HepG2 (cell line): ENCODE data around the gene IGF2BP3. TPM values are rescaled to one million over a fixed set of nuclear protein-coding genes. Genes with fewer than 3 reads are reported as not detected.

Experiments
- BRCA1 ChIP-seq: sonication (generic); formaldehyde crosslinking; IDR thresholded peaks from 2 replicates; pipeline ENCODE4 v1.4.0; 2020; ENCODE audit warnings: missing genetic modification reagents
- CCDC6 ChIP-seq: sonication (generic); formaldehyde crosslinking; IDR thresholded peaks from 2 replicates; pipeline ENCODE4 v1.8.1; 2022; ENCODE audit warnings: mild to moderate bottlenecking, missing genetic modification reagents, moderate library complexity
- MIXL1 ChIP-seq: IDR thresholded peaks from 2 replicates; pipeline ENCODE4 v1.6.1; 2016
- NPAS2 ChIP-seq: sonication (generic); formaldehyde crosslinking; IDR thresholded peaks from 2 replicates; pipeline ENCODE4 v1.8.0; 2022; ENCODE audit warnings: mild to moderate bottlenecking, missing genetic modification reagents, borderline replicate concordance
- PITX1 ChIP-seq: sonication (generic); formaldehyde crosslinking; IDR thresholded peaks from 2 replicates; pipeline ENCODE4 v1.5.1; 2020; ENCODE audit warnings: mild to moderate bottlenecking, missing genetic modification reagents
- RAD51 ChIP-seq: fragments of 450-650 bp; IDR thresholded peaks from 2 replicates; pipeline ENCODE4 v1.6.1; 2016; ENCODE audit warnings: borderline replicate concordance
- TSC22D2 ChIP-seq: sonication (generic); formaldehyde crosslinking; IDR thresholded peaks from 2 replicates; pipeline ENCODE4 v1.5.1; 2020; ENCODE audit warnings: missing genetic modification reagents, mild to moderate bottlenecking, borderline replicate concordance
- ZKSCAN8 ChIP-seq: IDR thresholded peaks from 2 replicates; pipeline ENCODE4 v1.6.1; 2016; ENCODE audit warnings: borderline replicate concordance, missing genetic modification reagents, missing compliant biosample characterization
- ZNF101 ChIP-seq: sonication (generic); formaldehyde crosslinking; IDR thresholded peaks from 2 replicates; pipeline ENCODE4 v1.4.0; 2020; ENCODE audit warnings: mild to moderate bottlenecking, low read depth, missing genetic modification reagents, borderline replicate concordance
- ZNF207 ChIP-seq: fragments of 450-650 bp; IDR thresholded peaks from 2 replicates; pipeline ENCODE4 v1.6.1; 2016; ENCODE audit warnings: antibody characterized with exemption, borderline replicate concordance
- ZNF562 ChIP-seq: sonication (generic); formaldehyde crosslinking; IDR thresholded peaks from 2 replicates; pipeline ENCODE4 v1.8.0; 2022; ENCODE audit warnings: missing genetic modification reagents, borderline replicate concordance
- polyA plus RNA-seq, 8 experiments: library from polyadenylated mRNA; depleted of rRNA in 3 of 8; stranded (reverse) in 7 of 8; unstranded in 1 of 8; fragments of >200 nt; fragmentation: Illumina TruSeq in 4 of 8; extraction: Trizol in 4 of 8; gene quantifications; 2 replicates each; pipeline versions ENCODE4 v1.2.1 to v1.2.3, GENCODE V29; 2011 to 2016; ENCODE audit warnings: low read depth in 4 of 8, missing spikeins in 1 of 8, mixed read lengths in 1 of 8; ENCODE audit not compliant: insufficient read depth in 1 of 8
- total RNA-seq, 5 experiments: library from RNA; depleted of rRNA; stranded (reverse); fragments of >200 nt; fragmentation: Illumina TruSeq; extraction: Trizol; gene quantifications; 2 replicates each; pipeline ENCODE4 v1.2.3, GENCODE V29; 2016; ENCODE audit warnings: low read depth in 1 of 5
- TF ChIP-seq, protein P1 (sequence below): sonication (generic); formaldehyde crosslinking; IDR thresholded peaks from 2 replicates; pipeline ENCODE4 v1.8.0; 2022; ENCODE audit warnings: mild to moderate bottlenecking, missing genetic modification reagents; ENCODE audit not compliant: insufficient replicate concordance
- TF ChIP-seq, protein P2 (sequence below): sonication (generic); formaldehyde crosslinking; IDR thresholded peaks from 2 replicates; pipeline ENCODE4 v1.4.0; 2020; ENCODE audit warnings: missing genetic modification reagents
- TF ChIP-seq, protein P3 (sequence below): sonication (generic); formaldehyde crosslinking; IDR thresholded peaks from 2 replicates; pipeline ENCODE4 v1.4.0; 2020; ENCODE audit warnings: missing genetic modification reagents
- TF ChIP-seq, protein P4 (sequence below): sonication (generic); formaldehyde crosslinking; IDR thresholded peaks from 2 replicates; pipeline ENCODE4 v1.8.0; 2022; ENCODE audit warnings: mild to moderate bottlenecking, missing genetic modification reagents

IGF2BP3 gene
- total and polyA plus RNA-seq, 2 of the 13 experiments (the other 11 are each of a cell fraction or from before 2014, with no cell fraction given) = 37.7 to 39.5 TPM

DNA sequence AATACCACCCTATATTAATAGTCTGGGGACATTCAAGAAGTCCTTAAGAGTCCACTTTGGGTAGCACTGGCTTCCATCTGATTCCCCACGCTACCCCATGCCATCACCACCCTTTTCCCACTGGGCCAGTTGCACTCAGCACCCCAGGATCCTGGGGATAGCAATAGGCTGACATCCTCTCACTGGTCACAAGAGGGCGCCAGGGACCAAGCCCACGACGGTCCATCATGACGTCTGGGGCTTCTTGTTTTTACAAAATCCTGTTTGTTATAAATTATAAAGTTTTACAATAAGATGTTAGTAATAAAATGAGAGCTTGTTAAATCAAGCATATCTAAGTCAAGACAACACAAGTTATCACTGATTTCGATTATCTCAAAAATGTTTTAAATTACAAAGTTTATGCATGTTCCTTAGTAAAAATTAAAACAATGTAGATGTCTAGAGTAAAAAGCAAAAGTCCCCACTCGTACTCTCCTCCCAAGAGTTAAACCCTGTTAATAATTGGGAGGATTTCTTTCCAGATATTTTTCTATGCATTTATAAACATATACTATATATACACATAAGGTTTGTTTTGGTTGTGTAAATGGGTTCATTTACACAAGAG lies 208.3 kb downstream of the IGF2BP3 start (continued):
- TF ChIP-seq ZNF207 (no peak), TSC22D2 (CRISPR knock-in tag) (no peak), ZKSCAN8 (no peak), ZNF562 (no peak), ZNF101 (CRISPR knock-in tag) (no peak), PITX1 (CRISPR knock-in tag) (no peak), MIXL1 (CRISPR knock-in tag) (no peak), RAD51 (no peak), NPAS2 (CRISPR knock-in tag) (no peak), BRCA1 (no peak), CCDC6 (CRISPR knock-in tag) (no peak)
- TF ChIP-seq, protein P1, sequence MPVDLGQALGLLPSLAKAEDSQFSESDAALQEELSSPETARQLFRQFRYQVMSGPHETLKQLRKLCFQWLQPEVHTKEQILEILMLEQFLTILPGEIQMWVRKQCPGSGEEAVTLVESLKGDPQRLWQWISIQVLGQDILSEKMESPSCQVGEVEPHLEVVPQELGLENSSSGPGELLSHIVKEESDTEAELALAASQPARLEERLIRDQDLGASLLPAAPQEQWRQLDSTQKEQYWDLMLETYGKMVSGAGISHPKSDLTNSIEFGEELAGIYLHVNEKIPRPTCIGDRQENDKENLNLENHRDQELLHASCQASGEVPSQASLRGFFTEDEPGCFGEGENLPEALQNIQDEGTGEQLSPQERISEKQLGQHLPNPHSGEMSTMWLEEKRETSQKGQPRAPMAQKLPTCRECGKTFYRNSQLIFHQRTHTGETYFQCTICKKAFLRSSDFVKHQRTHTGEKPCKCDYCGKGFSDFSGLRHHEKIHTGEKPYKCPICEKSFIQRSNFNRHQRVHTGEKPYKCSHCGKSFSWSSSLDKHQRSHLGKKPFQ (CRISPR knock-in tag) = no peak
- TF ChIP-seq, protein P2, sequence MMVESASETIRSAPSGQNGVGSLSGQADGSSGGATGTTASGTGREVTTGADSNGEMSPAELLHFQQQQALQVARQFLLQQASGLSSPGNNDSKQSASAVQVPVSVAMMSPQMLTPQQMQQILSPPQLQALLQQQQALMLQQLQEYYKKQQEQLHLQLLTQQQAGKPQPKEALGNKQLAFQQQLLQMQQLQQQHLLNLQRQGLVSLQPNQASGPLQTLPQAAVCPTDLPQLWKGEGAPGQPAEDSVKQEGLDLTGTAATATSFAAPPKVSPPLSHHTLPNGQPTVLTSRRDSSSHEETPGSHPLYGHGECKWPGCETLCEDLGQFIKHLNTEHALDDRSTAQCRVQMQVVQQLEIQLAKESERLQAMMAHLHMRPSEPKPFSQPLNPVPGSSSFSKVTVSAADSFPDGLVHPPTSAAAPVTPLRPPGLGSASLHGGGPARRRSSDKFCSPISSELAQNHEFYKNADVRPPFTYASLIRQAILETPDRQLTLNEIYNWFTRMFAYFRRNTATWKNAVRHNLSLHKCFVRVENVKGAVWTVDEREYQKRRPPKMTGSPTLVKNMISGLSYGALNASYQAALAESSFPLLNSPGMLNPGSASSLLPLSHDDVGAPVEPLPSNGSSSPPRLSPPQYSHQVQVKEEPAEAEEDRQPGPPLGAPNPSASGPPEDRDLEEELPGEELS (CRISPR knock-in tag) = no peak
- TF ChIP-seq, protein P3, sequence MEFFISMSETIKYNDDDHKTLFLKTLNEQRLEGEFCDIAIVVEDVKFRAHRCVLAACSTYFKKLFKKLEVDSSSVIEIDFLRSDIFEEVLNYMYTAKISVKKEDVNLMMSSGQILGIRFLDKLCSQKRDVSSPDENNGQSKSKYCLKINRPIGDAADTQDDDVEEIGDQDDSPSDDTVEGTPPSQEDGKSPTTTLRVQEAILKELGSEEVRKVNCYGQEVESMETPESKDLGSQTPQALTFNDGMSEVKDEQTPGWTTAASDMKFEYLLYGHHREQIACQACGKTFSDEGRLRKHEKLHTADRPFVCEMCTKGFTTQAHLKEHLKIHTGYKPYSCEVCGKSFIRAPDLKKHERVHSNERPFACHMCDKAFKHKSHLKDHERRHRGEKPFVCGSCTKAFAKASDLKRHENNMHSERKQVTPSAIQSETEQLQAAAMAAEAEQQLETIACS (CRISPR knock-in tag) = no peak
- TF ChIP-seq, protein P4, sequence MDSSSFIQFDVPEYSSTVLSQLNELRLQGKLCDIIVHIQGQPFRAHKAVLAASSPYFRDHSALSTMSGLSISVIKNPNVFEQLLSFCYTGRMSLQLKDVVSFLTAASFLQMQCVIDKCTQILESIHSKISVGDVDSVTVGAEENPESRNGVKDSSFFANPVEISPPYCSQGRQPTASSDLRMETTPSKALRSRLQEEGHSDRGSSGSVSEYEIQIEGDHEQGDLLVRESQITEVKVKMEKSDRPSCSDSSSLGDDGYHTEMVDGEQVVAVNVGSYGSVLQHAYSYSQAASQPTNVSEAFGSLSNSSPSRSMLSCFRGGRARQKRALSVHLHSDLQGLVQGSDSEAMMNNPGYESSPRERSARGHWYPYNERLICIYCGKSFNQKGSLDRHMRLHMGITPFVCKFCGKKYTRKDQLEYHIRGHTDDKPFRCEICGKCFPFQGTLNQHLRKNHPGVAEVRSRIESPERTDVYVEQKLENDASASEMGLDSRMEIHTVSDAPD = no peak
